ENCODE data around the gene TXNDC11.

TXNDC11 gene

DNA sequence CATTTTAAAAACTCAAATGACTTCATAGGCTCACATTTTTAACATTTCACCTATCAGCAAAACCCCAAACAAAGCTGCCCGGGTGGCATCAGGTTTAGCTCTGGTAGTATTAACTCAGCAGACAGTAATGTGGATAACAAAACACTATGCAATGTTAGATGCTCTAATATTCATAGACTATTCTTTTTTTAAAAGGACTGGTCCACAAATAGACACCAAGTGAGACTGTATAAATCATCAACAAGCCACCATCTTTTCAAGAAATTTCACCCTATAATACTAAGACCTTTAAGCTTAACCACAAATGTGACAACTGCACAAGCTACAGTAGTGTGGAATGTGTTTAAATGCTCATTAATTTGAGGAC is 54.2 kb downstream of the TXNDC11 start:
- DNase-seq: no peak

DNA sequence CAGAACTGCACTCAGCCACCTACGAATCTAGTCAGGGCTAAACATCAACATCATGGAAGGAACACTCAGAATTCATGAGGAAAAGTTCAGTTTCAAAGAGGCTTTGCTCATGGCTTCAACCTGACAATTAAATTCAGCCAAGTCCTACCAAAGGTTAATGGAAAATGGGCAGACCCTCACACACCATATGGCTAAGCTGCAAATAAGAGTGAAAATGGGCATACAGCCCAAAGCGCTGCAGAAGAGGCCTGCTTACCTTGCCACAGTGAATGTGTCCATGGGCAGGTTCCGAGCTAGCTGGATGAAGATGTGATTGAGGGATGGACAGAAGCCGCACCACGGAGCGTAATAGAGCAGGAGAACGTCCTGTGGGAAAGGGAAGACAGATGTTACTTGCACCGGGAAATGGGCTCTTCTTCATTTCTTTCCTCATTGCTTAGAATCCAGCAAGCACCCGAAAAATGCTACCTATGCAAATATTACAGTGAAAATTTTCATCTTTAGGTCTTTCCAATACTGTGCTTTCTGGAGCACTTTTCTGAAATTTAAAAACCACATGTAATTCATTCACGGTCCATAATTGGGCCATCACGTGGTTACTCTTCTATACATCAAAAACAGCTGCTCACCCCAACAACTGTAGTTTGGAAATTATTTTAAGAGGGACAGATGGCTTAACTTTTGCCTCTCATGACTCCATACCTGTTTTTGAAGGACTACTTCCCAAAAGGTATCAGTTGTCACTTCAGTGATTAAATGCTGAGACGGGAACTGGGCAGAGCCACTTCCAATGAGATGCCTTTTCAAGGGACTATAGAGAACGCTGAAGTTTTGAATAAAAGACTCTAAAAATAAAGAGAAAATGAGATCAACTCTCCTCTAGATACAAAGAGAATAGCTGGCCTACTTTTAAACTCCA is 54.8 kb downstream of the TXNDC11 start:
- no peak for DNase-seq

DNA sequence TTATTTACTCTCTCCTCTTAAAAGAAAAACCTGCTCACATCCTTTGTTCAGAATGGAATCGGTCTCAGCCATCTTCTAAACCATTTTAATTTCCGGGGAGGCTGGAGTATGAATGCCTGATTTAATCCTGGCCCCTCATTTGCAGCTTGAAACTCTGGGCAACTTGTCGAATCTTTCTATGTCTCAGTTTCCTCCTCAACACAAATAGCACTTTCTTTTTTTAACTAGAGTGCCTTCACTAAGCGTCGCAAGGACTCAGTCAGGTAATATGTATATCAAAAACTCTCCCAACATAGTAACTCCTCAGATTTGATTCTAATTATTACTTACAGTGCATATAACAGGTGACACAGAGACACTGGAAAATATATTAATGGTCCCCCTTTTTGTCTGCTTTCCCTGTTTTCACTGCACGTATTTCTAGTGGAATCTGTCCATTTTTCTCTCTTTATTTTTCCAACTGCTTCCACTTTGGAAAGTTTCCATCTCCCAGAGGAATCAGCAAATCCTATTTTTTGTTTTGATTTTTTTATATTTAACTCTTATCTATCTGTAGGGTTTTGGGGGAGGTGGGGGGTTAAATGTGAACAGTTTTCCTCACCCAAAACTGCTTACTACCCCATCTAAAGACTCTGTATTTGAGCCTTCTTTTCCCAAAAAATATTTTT is 55.8 kb downstream of the TXNDC11 start:
- no peak for DNase-seq

- no peak for DNase-seq
These were observed 56.6 kb downstream of the TXNDC11 start for GRCh38 chr16:11685844-11686618.

DNA sequence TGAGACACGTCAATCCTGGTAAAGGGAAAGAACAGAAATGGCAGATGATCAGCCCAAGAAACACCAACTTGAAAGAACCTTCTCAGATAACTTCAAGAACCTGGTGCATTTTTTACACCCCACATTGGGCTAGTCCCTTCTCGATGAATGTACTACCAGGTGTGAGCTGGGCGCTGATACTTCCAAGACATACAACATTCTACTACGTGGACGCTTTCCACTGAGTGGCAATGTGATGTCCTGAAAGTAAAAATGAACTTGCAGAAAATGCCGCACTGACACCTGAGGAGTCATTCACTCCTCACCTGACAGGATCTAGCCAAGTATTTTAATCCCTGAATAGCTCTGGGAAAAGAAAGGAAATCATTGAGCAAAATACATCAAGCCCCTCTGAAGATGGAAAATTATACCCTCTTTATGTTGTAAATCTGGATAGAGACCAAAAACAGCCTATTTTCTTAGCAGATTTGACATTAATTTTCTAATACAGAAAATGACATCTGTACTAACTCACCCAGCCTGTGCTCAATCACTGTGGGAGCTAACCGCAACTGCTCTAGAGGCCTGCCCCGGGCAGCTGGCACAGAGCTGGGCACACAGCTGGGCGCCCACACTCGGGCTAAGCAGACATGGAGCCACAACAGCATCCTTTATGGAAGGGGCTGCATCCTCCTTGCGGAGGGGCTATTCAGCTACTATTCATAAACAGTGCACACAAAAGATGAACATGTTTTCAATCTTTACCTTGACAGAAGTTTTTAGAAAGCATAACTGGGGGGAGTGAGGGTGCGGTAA is 58.2 kb downstream of the TXNDC11 start:
- DNase-seq: no peak

GRCh38 chr16:11683145-11683544 is 59.5 kb downstream of the TXNDC11 start:
- DNase-seq: no peak

DNA sequence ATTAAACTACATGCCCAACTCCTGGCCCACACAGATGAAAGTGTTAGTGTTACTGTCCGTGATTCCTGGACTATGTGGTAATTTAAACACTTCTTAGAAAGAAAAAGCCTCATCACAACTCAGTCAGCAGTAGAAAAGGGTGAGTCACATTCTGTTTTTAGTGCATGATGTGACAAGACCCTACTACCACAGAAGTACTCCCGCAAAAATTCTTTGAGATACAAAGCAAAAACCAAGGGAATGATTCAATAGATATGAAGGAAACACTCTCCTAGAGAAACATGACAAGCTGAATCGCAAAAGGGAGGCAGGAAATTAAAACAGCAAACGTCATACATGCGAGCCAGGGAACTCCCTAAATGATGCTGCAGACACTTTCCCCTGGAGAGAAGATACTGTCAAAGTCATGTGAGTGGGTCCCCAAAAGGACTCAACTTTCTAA is 60.0 kb downstream of the TXNDC11 start:
- no peak for DNase-seq

DNA sequence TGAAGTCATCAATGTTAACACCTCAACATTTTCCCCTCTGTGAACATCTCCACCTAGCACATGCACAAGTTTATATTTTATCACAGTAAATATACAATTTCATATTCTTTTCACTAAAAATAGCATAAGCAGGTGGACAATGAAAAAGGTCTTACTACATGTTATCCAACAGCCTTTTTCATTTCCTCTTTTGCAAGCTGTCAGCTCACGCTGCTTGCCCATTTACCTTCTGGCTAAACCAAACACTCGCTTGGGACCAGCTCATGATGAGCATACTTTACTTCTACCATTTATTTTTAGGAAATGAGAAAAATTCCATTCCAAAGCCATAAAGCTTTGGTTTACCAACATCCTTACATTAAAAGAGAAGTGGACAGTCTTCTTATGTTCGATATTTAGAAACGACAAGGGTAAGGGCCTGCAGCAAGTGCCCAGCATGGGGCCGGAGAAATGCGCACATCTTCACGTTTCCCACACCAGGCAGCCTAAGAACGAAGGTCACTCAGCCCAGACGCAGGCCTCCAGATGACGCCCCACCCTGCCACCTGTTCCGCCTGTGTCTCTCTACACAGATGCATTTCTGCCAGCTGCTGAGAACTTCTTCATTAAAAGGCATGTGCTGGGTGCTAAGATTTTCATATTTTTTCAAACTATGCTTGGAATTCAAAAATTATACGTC is 60.5 kb downstream of the TXNDC11 start:
- no peak for DNase-seq

- DNase-seq: no peak
These were observed 61.1 kb downstream of the TXNDC11 start for GRCh38 chr16:11681556-11681955.

- no peak for DNase-seq
These were observed 62.4 kb downstream of the TXNDC11 start for GRCh38 chr16:11679941-11680911.

DNA sequence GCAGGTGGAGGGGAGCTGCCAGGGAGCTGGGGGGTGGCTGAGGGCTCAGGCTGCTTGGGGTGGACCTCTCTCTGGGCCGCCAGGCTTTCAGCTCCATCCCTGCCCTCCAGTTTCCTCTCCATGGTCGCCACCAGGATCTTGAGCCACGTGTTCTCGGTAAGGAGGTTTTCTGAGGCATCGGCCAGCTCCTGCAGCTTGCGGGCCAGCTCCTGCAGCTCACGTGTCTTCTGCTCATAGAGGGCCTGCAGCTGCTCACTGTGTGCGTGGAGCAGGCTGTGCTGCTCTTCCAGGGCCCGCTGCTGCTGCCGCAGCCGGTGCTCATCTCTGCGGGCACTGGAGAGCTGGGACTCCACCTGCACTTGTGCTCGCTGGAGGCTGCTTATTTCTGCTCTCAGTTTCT is 63.4 kb downstream of the TXNDC11 start:
- DNase-seq: no peak

- no peak for DNase-seq
These were observed 64.4 kb downstream of the TXNDC11 start for GRCh38 chr16:11677959-11678881.

DNA sequence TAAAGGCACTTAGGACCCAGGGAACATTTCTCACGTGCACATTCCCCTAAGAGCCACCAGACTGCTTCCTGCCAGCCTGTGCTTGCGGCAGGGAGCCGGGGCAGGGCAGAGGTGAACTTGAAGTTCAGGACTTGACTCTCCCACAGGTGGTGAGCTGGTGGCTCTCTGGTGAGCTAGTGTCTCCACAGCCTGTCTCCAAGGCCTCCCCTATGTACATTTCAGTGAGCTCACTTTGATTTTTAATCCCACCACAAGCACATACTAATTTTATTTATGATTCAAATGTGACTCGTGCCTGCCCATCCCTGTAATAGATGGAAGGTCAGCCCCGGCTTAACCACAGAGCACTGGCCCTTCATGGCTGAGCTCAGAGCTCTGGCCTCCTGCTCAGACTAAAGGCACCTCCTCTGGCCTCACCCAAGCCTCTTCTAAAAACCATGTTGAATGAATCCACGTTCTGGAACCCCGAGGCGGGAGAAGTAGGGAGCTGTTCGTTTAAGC is 65.2 kb downstream of the TXNDC11 start:
- no peak for DNase-seq

- no peak for DNase-seq
These were observed 65.9 kb downstream of the TXNDC11 start for GRCh38 chr16:11676799-11677198.

GRCh38 chr16:11675561-11676511 is 66.8 kb downstream of the TXNDC11 start:
- DNase-seq: no peak

DNA sequence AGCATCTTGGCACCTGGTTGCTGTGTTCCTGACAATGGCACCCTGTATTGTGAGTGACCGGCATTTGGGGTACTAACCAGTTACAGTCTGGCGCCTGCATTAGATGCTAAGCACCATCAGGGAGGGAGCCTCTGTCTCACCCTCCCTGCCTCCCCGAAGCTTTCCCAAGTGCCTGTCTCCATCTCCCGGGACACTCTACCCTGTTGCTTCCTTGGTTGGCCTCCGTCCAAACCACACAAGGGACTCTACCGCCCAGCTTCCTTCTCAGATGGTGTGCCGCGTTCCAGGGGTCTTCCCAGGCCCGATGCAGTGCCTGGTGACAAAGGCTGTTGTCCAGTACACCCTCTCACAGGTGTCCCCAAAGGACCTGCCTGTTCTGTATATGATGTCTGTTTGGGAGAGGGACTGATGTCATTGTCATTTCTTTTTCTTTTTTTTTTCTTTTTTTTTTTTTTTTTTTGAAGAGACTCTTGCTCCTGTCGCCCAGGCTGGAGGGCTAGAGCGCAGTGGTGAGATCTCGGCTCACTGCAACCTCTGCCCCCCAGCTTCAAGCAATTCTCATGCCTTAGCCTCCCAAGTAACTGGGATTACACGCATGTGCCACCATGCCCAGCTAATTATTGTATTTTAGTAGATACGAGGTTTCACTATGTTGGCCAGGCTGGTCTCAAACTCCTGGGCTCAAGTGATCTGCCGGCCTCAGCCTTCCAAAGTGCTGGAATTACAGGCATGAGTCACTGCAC is 67.7 kb downstream of the TXNDC11 start:
- DNase-seq: no peak

Measured in T-helper 9 cell (primary cell).